ENCODE data around the gene SSTR5.
"Not testable (repeated sequence)": the region's sequence is repeated elsewhere in the genome, so short reads cannot be mapped to it uniquely, and the experiment has no call there.

SSTR5 gene

GRCh38 chr16:1072526-1073261 lies at the start of gene SSTR5:
TSS of gene SSTR5 (plus strand) at chr16:1072747. CDS start at chr16:1078869, 6,122 bp downstream.
- no peak for DNase-seq

GRCh38 chr16:1024138-1024537 lies 48.4 kb upstream of the SSTR5 start:
- DNase-seq, result no peak

GRCh38 chr16:1025183-1025809 lies 47.3 kb upstream of the SSTR5 start:
- DNase-seq, result not testable (repeated sequence)

- DNase-seq, result no peak
Measured at GRCh38 chr16:1026057-1026783, 46.3 kb upstream of the SSTR5 start.

- DNase-seq, result no peak
Measured at GRCh38 chr16:1026784-1027500, 45.6 kb upstream of the SSTR5 start.

- no peak for DNase-seq
Measured at GRCh38 chr16:1027501-1027815, 45.1 kb upstream of the SSTR5 start.

- no peak for DNase-seq
Measured at GRCh38 chr16:1028056-1028455, 44.5 kb upstream of the SSTR5 start.

- DNase-seq, result no peak
Measured at GRCh38 chr16:1028524-1029258, 43.9 kb upstream of the SSTR5 start.

- DNase-seq, result no peak
Measured at GRCh38 chr16:1029259-1029545, 43.3 kb upstream of the SSTR5 start.

GRCh38 chr16:1030473-1030901 lies 42.1 kb upstream of the SSTR5 start:
- DNase-seq, result no peak

GRCh38 chr16:1031666-1032065 lies 40.9 kb upstream of the SSTR5 start:
- no peak for DNase-seq

- no peak for DNase-seq
Measured at GRCh38 chr16:1032607-1033006, 39.9 kb upstream of the SSTR5 start.

- no peak for DNase-seq
Measured at GRCh38 chr16:1033128-1033679, 39.3 kb upstream of the SSTR5 start.

GRCh38 chr16:1034230-1035065 lies 38.1 kb upstream of the SSTR5 start:
- no peak for DNase-seq

- DNase-seq, result no peak
Measured at GRCh38 chr16:1035066-1035415, 37.5 kb upstream of the SSTR5 start.

GRCh38 chr16:1036166-1036565 lies 36.4 kb upstream of the SSTR5 start:
- DNase-seq, result no peak

GRCh38 chr16:1036726-1037393 lies 35.7 kb upstream of the SSTR5 start:
- no peak for DNase-seq

GRCh38 chr16:1037394-1038257 lies 34.9 kb upstream of the SSTR5 start:
- DNase-seq, result no peak

- DNase-seq, result no peak
Measured at GRCh38 chr16:1038932-1039331, 33.6 kb upstream of the SSTR5 start.

GRCh38 chr16:1039762-1040161 lies 32.8 kb upstream of the SSTR5 start:
- no peak for DNase-seq
